ENCODE measurements around the gene EFNB2. TPM values are rescaled to one million over a fixed set of nuclear protein-coding genes. Genes with fewer than 3 reads are reported as not detected.

Gene EFNB2
- total and polyA plus RNA-seq, 2 donors (not counting 3 experiments of a cell fraction or from before 2014, with no cell fraction given), result 50.4 to 69.5 TPM

GRCh38 chr13:106513025-106513983, 22.2 kb downstream of the EFNB2 start:
- no peak for TF ChIP-seq POLR2AphosphoS5 (IDR thresholded peaks at IDR 0.05; ENCODE audit: insufficient read depth, low read depth, low read length)
- TF ChIP-seq FOS (IDR thresholded peaks at IDR 0.05; ENCODE audit: borderline replicate concordance, insufficient read depth, low read length), result peak; percentile 41
- TF ChIP-seq JUN (IDR thresholded peaks at IDR 0.05; ENCODE audit: borderline replicate concordance, insufficient read depth, insufficient read length, low read depth), result peak; percentile 42
- TF ChIP-seq EZH2 (IDR thresholded peaks at IDR 0.05; ENCODE audit: borderline replicate concordance, low read depth, low read length, severe bottlenecking), result no peak
- TF ChIP-seq GATA2 (IDR thresholded peaks at IDR 0.05; ENCODE audit: insufficient read depth, insufficient read length, low read depth, low read length), result no peak
- TF ChIP-seq MYC (IDR thresholded peaks at IDR 0.05; ENCODE audit: low read depth, low read length), result no peak
- no peak for TF ChIP-seq CTCF (IDR thresholded peaks at IDR 0.05; ENCODE audit: extremely low read depth in 1 of 2, insufficient read depth in 1 of 2, low read depth in 1 of 2, low read length in 2 of 2)
- TF ChIP-seq POLR2A (IDR thresholded peaks at IDR 0.05; ENCODE audit: low read depth, low read length), result no peak
- TF ChIP-seq MAX (IDR thresholded peaks at IDR 0.05; ENCODE audit: insufficient read depth, insufficient read length), result no peak
- CTCF ChIA-PET, result interaction anchor here (1.0 to 1.5 kb wide), 6 partner anchors 10 to 429 kb away, joined by 3 to 6 read pairs (median 3); partner anchors contain the start of gene EFNB2
- FAIRE-seq (no peak), DNase-seq (ENCODE audit: low read depth, low spot score) (peak; percentile 81)
- Histone ChIP-seq H3K4me1 (ENCODE audit: control insufficient read depth, extremely low read depth, insufficient read depth, low read length) (peaks cover 11% of the 10 kb centered on the region), H3K27ac (ENCODE audit: insufficient read depth, low read depth, low read length) (no peak overlapping the region), H3K9ac (replicated peaks; ENCODE audit: extremely low read depth, insufficient read depth, low read length) (no peak overlapping the region), H3K27me3 (ENCODE audit: control insufficient read depth in 2 of 2, insufficient read depth in 2 of 2, low read length in 2 of 2) (no peaks in the 10 kb centered on the region), H3K79me2 (ENCODE audit: control insufficient read depth, insufficient read depth, low read length) (peaks cover 15% of the 10 kb centered on the region), H3K4me3 (replicated peaks in 1 of 3; ENCODE audit: insufficient read depth in 1 of 3, low read depth in 1 of 3, low read length in 3 of 3) (no peak overlapping the region), H2AFZ (ENCODE audit: low read depth, low read length) (peak overlapping the region; percentile 15), H3K36me3 (ENCODE audit: control insufficient read depth in 2 of 2, extremely low read depth in 1 of 2, insufficient read depth in 2 of 2, low read length in 2 of 2) (peaks cover 0 to 11% of the 10 kb centered on the region in 2 experiments), H3K9me3 (replicated peaks; ENCODE audit: control insufficient read depth, insufficient read depth, low read length) (no peaks in the 10 kb centered on the region), H3K9me1 (replicated peaks; ENCODE audit: control insufficient read depth, extremely low read depth, insufficient read depth, low read length) (no peaks in the 10 kb centered on the region), H3K4me2 (ENCODE audit: insufficient read depth, low read length) (peak overlapping the region; percentile 44), H4K20me1 (replicated peaks; ENCODE audit: control insufficient read depth, extremely low read depth, insufficient read depth, low read length) (no peaks in the 10 kb centered on the region)
- POLR2A ChIA-PET, result no interaction called here
- dilution Hi-C loops (cut with MboI; ENCODE audit: extremely low pct_ligation_motif_present, low sequenced_read_pairs), result no loop called here
- intact Hi-C loops (cut with micrococcal nuclease), result no loop called here
- BruUV-seq (replicated peaks), result no TSS peak
